ENCODE data around the gene RET. TPM values are rescaled to one million over a fixed set of nuclear protein-coding genes. Genes with fewer than 3 reads are reported as not detected.

Gene RET
- total and polyA plus RNA-seq, 2 of the 8 experiments (the other 6 are each of a cell fraction or from before 2014, with no cell fraction given) = 6.7 to 8.4 TPM

DNA sequence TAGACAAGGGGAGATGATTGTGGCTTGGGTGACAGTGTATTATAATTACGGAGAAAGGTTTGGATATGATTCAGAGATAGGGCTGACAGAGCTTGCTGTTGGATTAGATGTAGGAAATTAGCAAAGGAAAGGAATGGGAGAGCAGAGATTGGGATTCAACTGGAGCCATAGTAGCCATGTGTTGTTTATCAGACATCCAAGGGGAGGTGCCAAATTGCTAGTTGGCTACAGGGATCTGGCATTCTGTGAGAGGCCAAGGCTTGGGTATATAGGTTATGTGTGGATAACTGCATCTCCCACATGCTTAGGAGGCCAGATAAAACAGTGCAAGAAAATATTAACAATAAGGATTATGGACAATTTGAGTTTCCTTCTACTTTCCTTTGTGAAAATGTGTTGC lies 96.3 kb downstream of the RET start:
- H2BK20ac ChIP-seq (ENCODE audit: low read length) = no peak overlapping the region
- H3K79me1 ChIP-seq (ENCODE audit: low read depth, low read length) = no peaks in the 10 kb centered on the region
- no peak overlapping the region for H2BK15ac ChIP-seq (ENCODE audit: low read length)
- no peak overlapping the region for H3K4me3 ChIP-seq (ENCODE audit: extremely low read depth in 1 of 4, insufficient read depth in 2 of 4, low read depth in 3 of 4, low read length in 4 of 4)
- no peak overlapping the region for H2BK5ac ChIP-seq (ENCODE audit: low read depth, low read length)
- no peaks in the 10 kb centered on the region; the same call in 1 of the 2 replicates for H3K23me2 ChIP-seq (ENCODE audit: low read depth, low read length)
- H3K14ac ChIP-seq (ENCODE audit: insufficient read length) = no peak overlapping the region
- no peak overlapping the region for H2AK5ac ChIP-seq (ENCODE audit: low read depth, low read length)
- H3K4me1 ChIP-seq (replicated peaks in 1 of 4; ENCODE audit: control insufficient read depth in 3 of 4, insufficient read depth in 4 of 4, low read length in 3 of 4) = no peaks in the 10 kb centered on the region; a peak in 1 of 7 replicates
- no peak overlapping the region for H2AFZ ChIP-seq (ENCODE audit: low read length)
- H2BK120ac ChIP-seq (replicated peaks; ENCODE audit: low read depth, low read length) = no peak overlapping the region
- H3K4ac ChIP-seq (replicated peaks; ENCODE audit: insufficient read length, low read depth, low read length) = no peak overlapping the region
- peaks cover 0 to 2% (median 0%) of the 10 kb centered on the region in 4 experiments; a peak in 1 of 8 replicates for H3K36me3 ChIP-seq (ENCODE audit: control insufficient read depth in 2 of 4, insufficient read depth in 4 of 4, low read length in 3 of 4)
- CTCF ChIA-PET (ENCODE audit: partially characterized antibody) = interaction anchor here (1.0 to 10.6 kb wide), 5 partner anchors 9 to 46 kb away, joined by 3 to 86 read pairs (median 16); no protein-coding TSS in a partner anchor
- H3K23ac ChIP-seq (ENCODE audit: insufficient read length) = no peak overlapping the region
- H3K9ac ChIP-seq (replicated peaks in 1 of 4; ENCODE audit: extremely low read depth in 1 of 4, low read depth in 3 of 4, low read length in 3 of 4) = no peak overlapping the region
- H3K4me2 ChIP-seq (ENCODE audit: insufficient read depth in 1 of 2, low read depth in 2 of 2, low read length in 2 of 2) = no peak overlapping the region
- H3K9me3 ChIP-seq (ENCODE audit: insufficient read depth in 2 of 2, low read depth in 1 of 2, low read length in 1 of 2) = no peaks in the 10 kb centered on the region
- no peak for FAIRE-seq
- H3K27ac ChIP-seq (ENCODE audit: low read depth, low read length) = no peak overlapping the region
- POLR2A ChIA-PET (ENCODE audit: partially characterized antibody) = no interaction called here
- no peak overlapping the region for H4K91ac ChIP-seq (replicated peaks; ENCODE audit: insufficient read length, low read length)
- H3K56ac ChIP-seq (replicated peaks; ENCODE audit: insufficient read length, low read depth, low read length) = no peak overlapping the region
- 95% methylated on average over 1 of the region's 1 CpG; no CpG with 5 or more reads in 1 of the 2 experiments for WGBS, 2 experiments (ENCODE audit: extremely low coverage in 1 of 2, insufficient coverage in 1 of 2, insufficient read length in 1 of 2, insufficient replicate concordance in 2 of 2, low coverage in 1 of 2, low lambda C conversion rate in 2 of 2, missing lambda C conversion rate in 1 of 2)
- H3K27me3 ChIP-seq (replicated peaks in 1 of 4; ENCODE audit: control insufficient read depth in 3 of 4, extremely low read depth in 1 of 4, insufficient read depth in 3 of 4, low read length in 3 of 4) = no peaks in the 10 kb centered on the region
- H3K79me2 ChIP-seq (ENCODE audit: control insufficient read depth in 1 of 2, insufficient read depth in 2 of 2, low read length in 2 of 2) = no peaks in the 10 kb centered on the region
- H4K8ac ChIP-seq (ENCODE audit: extremely low read depth, insufficient read depth, low read length) = no peak overlapping the region
- H3K18ac ChIP-seq (ENCODE audit: extremely low read depth, low read length) = no peak overlapping the region
- H4K5ac ChIP-seq (ENCODE audit: insufficient read length, low read depth, low read length) = no peak overlapping the region
- no peak overlapping the region for H2BK12ac ChIP-seq (ENCODE audit: low read depth, low read length)
- peaks cover 0 to 5% of the 10 kb centered on the region in 2 experiments for H4K20me1 ChIP-seq (replicated peaks in 1 of 2; ENCODE audit: control insufficient read depth in 1 of 2, insufficient read depth in 2 of 2, low read length in 2 of 2)
- DNase-seq (ENCODE audit: low read depth in 1 of 2, low spot score in 2 of 2) = no peak
- TF ChIP-seq, protein P1, sequence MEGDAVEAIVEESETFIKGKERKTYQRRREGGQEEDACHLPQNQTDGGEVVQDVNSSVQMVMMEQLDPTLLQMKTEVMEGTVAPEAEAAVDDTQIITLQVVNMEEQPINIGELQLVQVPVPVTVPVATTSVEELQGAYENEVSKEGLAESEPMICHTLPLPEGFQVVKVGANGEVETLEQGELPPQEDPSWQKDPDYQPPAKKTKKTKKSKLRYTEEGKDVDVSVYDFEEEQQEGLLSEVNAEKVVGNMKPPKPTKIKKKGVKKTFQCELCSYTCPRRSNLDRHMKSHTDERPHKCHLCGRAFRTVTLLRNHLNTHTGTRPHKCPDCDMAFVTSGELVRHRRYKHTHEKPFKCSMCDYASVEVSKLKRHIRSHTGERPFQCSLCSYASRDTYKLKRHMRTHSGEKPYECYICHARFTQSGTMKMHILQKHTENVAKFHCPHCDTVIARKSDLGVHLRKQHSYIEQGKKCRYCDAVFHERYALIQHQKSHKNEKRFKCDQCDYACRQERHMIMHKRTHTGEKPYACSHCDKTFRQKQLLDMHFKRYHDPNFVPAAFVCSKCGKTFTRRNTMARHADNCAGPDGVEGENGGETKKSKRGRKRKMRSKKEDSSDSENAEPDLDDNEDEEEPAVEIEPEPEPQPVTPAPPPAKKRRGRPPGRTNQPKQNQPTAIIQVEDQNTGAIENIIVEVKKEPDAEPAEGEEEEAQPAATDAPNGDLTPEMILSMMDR (IDR thresholded peaks at IDR 0.05; ENCODE audit: control extremely low read depth in 1 of 3, insufficient read depth in 1 of 3, low read depth in 1 of 3, low read length in 3 of 3) = no peak
- TF ChIP-seq BCL11A (IDR thresholded peaks at IDR 0.05; ENCODE audit: low read depth in 2 of 2, low read length in 2 of 2) = no peak
- no peak for TF ChIP-seq POU5F1 (IDR thresholded peaks at IDR 0.05; ENCODE audit: low read depth, low read length)
- TF ChIP-seq RXRA (IDR thresholded peaks at IDR 0.05; ENCODE audit: insufficient read depth, low read depth, low read length) = no peak

Measured in H1 (cell line).